K562 (cell line): ENCODE measurements around the gene CLCN6. TPM values are rescaled to one million over a fixed set of nuclear protein-coding genes. Genes with fewer than 3 reads are reported as not detected.

Experiments used
- BHLHE40 ChIP-seq: IDR thresholded peaks from 2 replicates; pipeline ENCODE4 v1.6.1; 2011; ENCODE audit warnings: low read length, improper control_type of control experiment
- C11orf30 ChIP-seq: fragments of 450-650 bp; IDR thresholded peaks from 2 replicates; pipeline ENCODE4 v1.6.1; 2016; ENCODE audit warnings: low read depth, mild to moderate bottlenecking
- CBFB ChIP-seq: sonication (generic); formaldehyde crosslinking; IDR thresholded peaks from 2 replicates; pipeline ENCODE4 v1.4.0; 2020; ENCODE audit warnings: mild to moderate bottlenecking, missing genetic modification reagents
- CHD1 ChIP-seq: fragments of 200-600 bp; sonication (generic); IDR thresholded peaks from one replicate; pipeline ENCODE4 v1.6.1; 2012; ENCODE audit warnings: mild to moderate bottlenecking, moderate library complexity, low read length, inconsistent platforms
- HIVEP1 ChIP-seq: fragments of 250-450 bp; sonication (Bioruptor Pico); IDR thresholded peaks from 2 replicates; pipeline ENCODE4 v1.4.0; 2020; ENCODE audit warnings: mild to moderate bottlenecking
- HNRNPLL ChIP-seq: fragments of 200-400 bp; formaldehyde crosslinking; IDR thresholded peaks from 2 replicates; pipeline ENCODE4 v1.6.1; 2017; ENCODE audit warnings: low read length, low read depth, mild to moderate bottlenecking; ENCODE audit not compliant: poor library complexity, severe bottlenecking
- KDM2B ChIP-seq: fragments of 250-450 bp; sonication (Bioruptor Pico); IDR thresholded peaks from 2 replicates; pipeline ENCODE4 v1.8.0; 2021; ENCODE audit warnings: mild to moderate bottlenecking, moderate library complexity
- KLF10 ChIP-seq: fragments of 250-450 bp; sonication (Bioruptor Pico); IDR thresholded peaks from 2 replicates; pipeline ENCODE4 v1.6.1; 2021; ENCODE audit warnings: matching md5 sums
- POLR2AphosphoS2 ChIP-seq: IDR thresholded peaks from 2 replicates; pipeline ENCODE4 v1.6.1; 2012; ENCODE audit warnings: low read length, improper control_type of control experiment
- RBFOX2 ChIP-seq: fragments of 200-400 bp; formaldehyde crosslinking; IDR thresholded peaks from 2 replicates; pipeline ENCODE4 v1.6.1; 2017; ENCODE audit warnings: low read depth, mild to moderate bottlenecking, low read length, moderate library complexity
- SIN3B ChIP-seq: fragments of 450-650 bp; IDR thresholded peaks from 2 replicates; pipeline ENCODE4 v1.6.1; 2017; ENCODE audit warnings: low read depth, mild to moderate bottlenecking, moderate library complexity
- SLC30A9 ChIP-seq: fragments of 250-450 bp; sonication (Bioruptor Pico); IDR thresholded peaks from 2 replicates; pipeline ENCODE4 v1.8.0; 2022; ENCODE audit warnings: mild to moderate bottlenecking, moderate library complexity
- SMAD2 ChIP-seq: fragments of 150-350 bp; IDR thresholded peaks from 2 replicates; pipeline ENCODE4 v1.6.1; 2014; ENCODE audit warnings: low read depth, mild to moderate bottlenecking, low read length
- SPI1 ChIP-seq: IDR thresholded peaks from 2 replicates; pipeline ENCODE4 v1.6.1; 2011; ENCODE audit warnings: low read depth, low read length, control low read depth, borderline replicate concordance
- STAT5B ChIP-seq: fragments of 250-450 bp; sonication (Bioruptor Pico); IDR thresholded peaks from 2 replicates; pipeline ENCODE4 v1.8.0; 2021; ENCODE audit warnings: mild to moderate bottlenecking, inconsistent platforms
- TEAD4 ChIP-seq, 2 experiments: sonication (generic) in 1 of 2; formaldehyde crosslinking in 1 of 2; IDR thresholded peaks; 2 replicates each; pipeline versions ENCODE4 v1.6.1 to v1.8.0; 2012 to 2022; ENCODE audit warnings: borderline replicate concordance in 1 of 2, inconsistent platforms in 1 of 2, low read length in 1 of 2, mild to moderate bottlenecking in 1 of 2, missing genetic modification reagents in 1 of 2
- TRIM28 ChIP-seq: fragments of 450-650 bp; IDR thresholded peaks from 2 replicates; pipeline ENCODE4 v1.6.1; 2017
- ZBED1 ChIP-seq: IDR thresholded peaks from 2 replicates; pipeline ENCODE4 v1.6.1; 2014
- ZNF12 ChIP-seq: sonication (generic); formaldehyde crosslinking; IDR thresholded peaks from 2 replicates; pipeline ENCODE4 v1.4.0; 2020; ENCODE audit warnings: mild to moderate bottlenecking, missing genetic modification reagents
- ZNF175 ChIP-seq: fragments of 200-800 bp; sonication (Bioruptor generic); IDR thresholded peaks from 2 replicates; pipeline ENCODE4 v1.6.1; 2016; ENCODE audit warnings: low read depth, mild to moderate bottlenecking, missing genetic modification characterization, missing compliant biosample characterization
- ZNF274 ChIP-seq: IDR thresholded peaks from 2 replicates; pipeline ENCODE4 v1.6.1; 2011; ENCODE audit warnings: low read depth, mild to moderate bottlenecking, low read length, moderate library complexity, borderline replicate concordance
- ZNF316 ChIP-seq: fragments of 450-650 bp; IDR thresholded peaks from 2 replicates; pipeline ENCODE4 v1.6.1; 2016
- polyA plus RNA-seq, 8 experiments: library from polyadenylated mRNA; depleted of rRNA in 4 of 8; stranded (reverse) in 5 of 8; unstranded in 3 of 8; fragments of >200 nt; fragmentation: Nextera tagmentation in 2 of 8; fragmentation: Illumina TruSeq in 1 of 8; extraction: Ambion mirVana in 2 of 8; extraction: Trizol in 1 of 8; gene quantifications; 2 replicates each; pipeline versions ENCODE4 v1.2.1 to v1.2.3, GENCODE V29; 2011 to 2014; ENCODE audit warnings: inconsistent platforms in 1 of 8, missing spikeins in 1 of 8
- total RNA-seq, 7 experiments: library from RNA; depleted of rRNA in 6 of 7; stranded (reverse); fragments of >200 nt in 6 of 7; fragmentation: Illumina TruSeq in 2 of 7; extraction: Trizol in 2 of 7; gene quantifications; 2 replicates each; pipeline versions ENCODE4 v1.2.1 to v1.2.3, GENCODE V29; 2011 to 2021; ENCODE audit warnings: low replicate concordance in 1 of 7
- TF ChIP-seq, protein P1 (sequence below): sonication (generic); formaldehyde crosslinking; IDR thresholded peaks from 2 replicates; pipeline ENCODE4 v1.8.0; 2022; ENCODE audit warnings: mild to moderate bottlenecking, low read depth, missing genetic modification reagents
- TF ChIP-seq, protein P2 (sequence below): sonication (generic); formaldehyde crosslinking; IDR thresholded peaks from 2 replicates; pipeline ENCODE4 v1.8.0; 2022; ENCODE audit warnings: mild to moderate bottlenecking, missing genetic modification reagents, borderline replicate concordance
- TF ChIP-seq, protein P3 (sequence below): fragments of 450-650 bp; IDR thresholded peaks from 2 replicates; pipeline ENCODE4 v1.7.0; 2016; ENCODE audit warnings: borderline replicate concordance

CLCN6 gene
- total and polyA plus RNA-seq, 9 of the 15 experiments (the other 6 are each of a cell fraction or from before 2014, with no cell fraction given): 2.0 to 21.8 (median 13.6) TPM

DNA sequence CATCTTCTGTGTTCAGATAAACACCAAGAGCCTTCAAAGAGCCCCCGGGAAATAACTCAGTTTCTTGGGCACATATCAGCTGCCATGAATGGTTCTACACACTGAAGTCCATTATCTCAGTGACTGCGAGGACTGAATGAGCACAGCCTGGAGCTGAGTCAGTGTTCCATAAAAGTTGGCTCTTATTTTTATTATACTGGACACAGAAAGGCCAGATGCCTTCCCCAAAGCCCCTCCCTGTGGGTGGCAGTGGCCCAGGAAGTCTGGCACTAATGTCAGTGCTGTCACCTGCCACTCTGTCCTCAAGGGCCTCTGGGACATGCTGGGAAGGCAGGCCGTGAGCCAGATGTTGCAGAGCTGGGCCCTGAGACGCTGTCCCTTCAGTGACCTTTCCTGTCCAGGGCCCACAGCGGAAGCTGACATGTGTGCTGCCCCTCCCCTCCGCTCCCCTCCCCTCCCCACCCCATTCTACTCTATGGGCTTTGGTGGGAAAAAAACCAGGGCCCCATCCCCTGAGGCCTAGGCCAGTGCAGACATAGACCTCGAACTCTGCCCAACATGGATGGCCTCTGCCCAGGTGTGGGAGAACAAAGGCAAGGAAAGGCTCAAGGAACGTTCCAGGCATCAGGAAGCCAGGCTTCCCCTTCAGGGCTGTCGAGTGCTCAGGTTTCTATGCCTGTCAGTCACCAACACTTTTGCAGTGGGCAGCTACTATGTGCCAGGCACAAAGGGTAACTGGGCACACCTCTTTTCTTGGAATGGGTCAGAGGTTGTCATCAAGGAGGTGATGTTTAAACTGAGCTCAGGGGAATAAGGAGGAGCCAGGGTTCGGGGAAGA lies 75.1 kb downstream of the CLCN6 start (continued):
- TF ChIP-seq POLR2AphosphoS2: no peak
- TF ChIP-seq, protein P1, sequence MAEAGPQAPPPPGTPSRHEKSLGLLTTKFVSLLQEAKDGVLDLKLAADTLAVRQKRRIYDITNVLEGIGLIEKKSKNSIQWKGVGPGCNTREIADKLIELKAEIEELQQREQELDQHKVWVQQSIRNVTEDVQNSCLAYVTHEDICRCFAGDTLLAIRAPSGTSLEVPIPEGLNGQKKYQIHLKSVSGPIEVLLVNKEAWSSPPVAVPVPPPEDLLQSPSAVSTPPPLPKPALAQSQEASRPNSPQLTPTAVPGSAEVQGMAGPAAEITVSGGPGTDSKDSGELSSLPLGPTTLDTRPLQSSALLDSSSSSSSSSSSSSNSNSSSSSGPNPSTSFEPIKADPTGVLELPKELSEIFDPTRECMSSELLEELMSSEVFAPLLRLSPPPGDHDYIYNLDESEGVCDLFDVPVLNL (CRISPR knock-in tag): no peak; the same call in 1 of the 2 replicates
- no peak for TF ChIP-seq STAT5B (CRISPR knock-in tag)
- TF ChIP-seq ZNF274: no peak
- no peak for TF ChIP-seq SLC30A9 (CRISPR knock-in tag)
- TF ChIP-seq, protein P2, sequence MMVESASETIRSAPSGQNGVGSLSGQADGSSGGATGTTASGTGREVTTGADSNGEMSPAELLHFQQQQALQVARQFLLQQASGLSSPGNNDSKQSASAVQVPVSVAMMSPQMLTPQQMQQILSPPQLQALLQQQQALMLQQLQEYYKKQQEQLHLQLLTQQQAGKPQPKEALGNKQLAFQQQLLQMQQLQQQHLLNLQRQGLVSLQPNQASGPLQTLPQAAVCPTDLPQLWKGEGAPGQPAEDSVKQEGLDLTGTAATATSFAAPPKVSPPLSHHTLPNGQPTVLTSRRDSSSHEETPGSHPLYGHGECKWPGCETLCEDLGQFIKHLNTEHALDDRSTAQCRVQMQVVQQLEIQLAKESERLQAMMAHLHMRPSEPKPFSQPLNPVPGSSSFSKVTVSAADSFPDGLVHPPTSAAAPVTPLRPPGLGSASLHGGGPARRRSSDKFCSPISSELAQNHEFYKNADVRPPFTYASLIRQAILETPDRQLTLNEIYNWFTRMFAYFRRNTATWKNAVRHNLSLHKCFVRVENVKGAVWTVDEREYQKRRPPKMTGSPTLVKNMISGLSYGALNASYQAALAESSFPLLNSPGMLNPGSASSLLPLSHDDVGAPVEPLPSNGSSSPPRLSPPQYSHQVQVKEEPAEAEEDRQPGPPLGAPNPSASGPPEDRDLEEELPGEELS: no peak
- TF ChIP-seq ZBED1: peak; percentile 49; the same call in 1 of the 2 replicates
- TF ChIP-seq ZNF175 (CRISPR knock-in tag): peak; percentile 94
- TF ChIP-seq BHLHE40: no peak
- peak; percentile 15; the same call in 1 of the 2 replicates for TF ChIP-seq HIVEP1 (CRISPR knock-in tag)
- no peak for TF ChIP-seq HNRNPLL
- TF ChIP-seq SIN3B: no peak
- no peak for TF ChIP-seq TEAD4 (IDR thresholded peaks at IDR 0.05; ENCODE audit: low read length)
- TF ChIP-seq TEAD4 (CRISPR knock-in tag; IDR thresholded peaks at IDR 0.05; ENCODE audit: borderline replicate concordance): no peak
- no peak for TF ChIP-seq SMAD2
- TF ChIP-seq SPI1: no peak
- TF ChIP-seq CHD1: no peak
- TF ChIP-seq, protein P3, sequence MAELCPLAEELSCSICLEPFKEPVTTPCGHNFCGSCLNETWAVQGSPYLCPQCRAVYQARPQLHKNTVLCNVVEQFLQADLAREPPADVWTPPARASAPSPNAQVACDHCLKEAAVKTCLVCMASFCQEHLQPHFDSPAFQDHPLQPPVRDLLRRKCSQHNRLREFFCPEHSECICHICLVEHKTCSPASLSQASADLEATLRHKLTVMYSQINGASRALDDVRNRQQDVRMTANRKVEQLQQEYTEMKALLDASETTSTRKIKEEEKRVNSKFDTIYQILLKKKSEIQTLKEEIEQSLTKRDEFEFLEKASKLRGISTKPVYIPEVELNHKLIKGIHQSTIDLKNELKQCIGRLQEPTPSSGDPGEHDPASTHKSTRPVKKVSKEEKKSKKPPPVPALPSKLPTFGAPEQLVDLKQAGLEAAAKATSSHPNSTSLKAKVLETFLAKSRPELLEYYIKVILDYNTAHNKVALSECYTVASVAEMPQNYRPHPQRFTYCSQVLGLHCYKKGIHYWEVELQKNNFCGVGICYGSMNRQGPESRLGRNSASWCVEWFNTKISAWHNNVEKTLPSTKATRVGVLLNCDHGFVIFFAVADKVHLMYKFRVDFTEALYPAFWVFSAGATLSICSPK: no peak
- TF ChIP-seq TRIM28: no peak
- 0 out of 2 replicates have a peak, but pooled peaks have one; percentile 18 for TF ChIP-seq ZNF316
- TF ChIP-seq ZNF12 (CRISPR knock-in tag): no peak
- TF ChIP-seq KDM2B (CRISPR knock-in tag): no peak
- no peak for TF ChIP-seq KLF10
- TF ChIP-seq RBFOX2: peak; percentile 48
- TF ChIP-seq CBFB (CRISPR knock-in tag): no peak
- TF ChIP-seq C11orf30: no peak
